ENCODE data around the gene EFCAB8. TPM values are rescaled to one million over a fixed set of nuclear protein-coding genes. Genes with fewer than 3 reads are reported as not detected.

EFCAB8 gene
- total RNA-seq, 1 experiment from 2014 or later = not detected

DNA sequence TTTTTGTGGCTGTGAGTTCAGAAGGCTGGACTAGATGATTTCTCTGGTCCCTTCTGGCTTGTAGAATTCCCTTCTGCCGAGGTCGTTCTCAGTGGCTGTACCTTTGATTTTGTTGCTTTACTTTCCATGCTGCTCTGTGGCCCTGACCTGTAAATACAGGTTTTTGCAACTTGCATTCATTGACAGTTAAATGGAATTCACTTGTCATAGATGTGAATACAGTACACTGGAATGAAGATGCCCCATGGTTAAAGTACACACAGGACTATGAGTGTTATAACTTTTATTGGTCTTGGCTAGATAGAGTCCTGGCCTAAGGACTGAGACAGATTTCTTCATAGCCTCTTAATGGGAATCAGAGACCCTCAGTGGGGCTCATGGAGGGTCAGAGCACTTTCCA is 12.9 kb upstream of the EFCAB8 start:
- Histone ChIP-seq H3K27ac (no peak overlapping the region), H3K9me3 (ENCODE audit: insufficient read depth, low read depth) (no peaks in the 10 kb centered on the region), H3K36me3 (ENCODE audit: low read depth) (peaks cover 25% of the 10 kb centered on the region), H3K4me3 (no peak overlapping the region), H3K4me1 (replicated peaks; ENCODE audit: insufficient read depth) (no peaks in the 10 kb centered on the region), H3K79me2 (ENCODE audit: low read depth) (peaks cover 8% of the 10 kb centered on the region), H3F3A (ENCODE audit: insufficient read depth, low read depth) (no peaks in the 10 kb centered on the region), H2AFZ (no peak overlapping the region), H3K4me2 (no peak overlapping the region), H3K27me3 (ENCODE audit: insufficient read depth, low read depth) (no peaks in the 10 kb centered on the region), H4K20me1 (ENCODE audit: insufficient read depth) (peaks cover 40% of the 10 kb centered on the region), H3K9me2 (ENCODE audit: insufficient read depth) (no peaks in the 10 kb centered on the region)
- no TSS peak for BruUV-seq (replicated peaks)
- DNase-seq = no peak
- intact Hi-C loops (cut with micrococcal nuclease; ENCODE audit: unreplicated experiment) = no loop called here
- CTCF ChIA-PET = no interaction called here
- TF ChIP-seq CTCF (conservative IDR thresholded peaks at IDR 0.05) = no peak
- TF ChIP-seq EZH2 (IDR thresholded peaks at IDR 0.05; ENCODE audit: low read depth) = no peak
- POLR2A ChIA-PET (ENCODE audit: unreplicated experiment) = no interaction called here

GRCh38 chr20:32846852-32847251 is 11.9 kb upstream of the EFCAB8 start:
- DNase-seq = no peak
- Histone ChIP-seq H3K4me3 (no peak overlapping the region), H3K79me2 (ENCODE audit: low read depth) (peaks cover 8% of the 10 kb centered on the region), H3F3A (ENCODE audit: insufficient read depth, low read depth) (no peaks in the 10 kb centered on the region), H3K27me3 (ENCODE audit: insufficient read depth, low read depth) (no peaks in the 10 kb centered on the region), H3K27ac (no peak overlapping the region), H3K36me3 (ENCODE audit: low read depth) (peaks cover 22% of the 10 kb centered on the region), H4K20me1 (ENCODE audit: insufficient read depth) (peaks cover 36% of the 10 kb centered on the region), H3K9me3 (ENCODE audit: insufficient read depth, low read depth) (no peaks in the 10 kb centered on the region), H2AFZ (no peak overlapping the region), H3K9me2 (ENCODE audit: insufficient read depth) (no peaks in the 10 kb centered on the region), H3K4me1 (replicated peaks; ENCODE audit: insufficient read depth) (no peaks in the 10 kb centered on the region), H3K4me2 (no peak overlapping the region)
- no TSS peak for BruUV-seq (replicated peaks)
- no peak for TF ChIP-seq CTCF (conservative IDR thresholded peaks at IDR 0.05)
- no peak for TF ChIP-seq EZH2 (IDR thresholded peaks at IDR 0.05; ENCODE audit: low read depth)
- ChIA-PET CTCF (no interaction called here), POLR2A (ENCODE audit: unreplicated experiment) (no interaction called here)
- intact Hi-C loops (cut with micrococcal nuclease; ENCODE audit: unreplicated experiment) = no loop called here

- Histone ChIP-seq H3K9me2 (ENCODE audit: insufficient read depth) (no peaks in the 10 kb centered on the region), H2AFZ (no peak overlapping the region), H4K20me1 (ENCODE audit: insufficient read depth) (peaks cover 28% of the 10 kb centered on the region), H3K27ac (no peak overlapping the region), H3K9me3 (ENCODE audit: insufficient read depth, low read depth) (no peaks in the 10 kb centered on the region), H3K4me2 (no peak overlapping the region), H3K27me3 (ENCODE audit: insufficient read depth, low read depth) (no peaks in the 10 kb centered on the region), H3K79me2 (ENCODE audit: low read depth) (peaks cover 8% of the 10 kb centered on the region; the same call in 1 of the 2 replicates), H3K36me3 (ENCODE audit: low read depth) (peaks cover 22% of the 10 kb centered on the region), H3K4me3 (no peak overlapping the region), H3K4me1 (replicated peaks; ENCODE audit: insufficient read depth) (no peaks in the 10 kb centered on the region), H3F3A (ENCODE audit: insufficient read depth, low read depth) (no peaks in the 10 kb centered on the region)
- intact Hi-C loops (cut with micrococcal nuclease; ENCODE audit: unreplicated experiment) = no loop called here
- DNase-seq = no peak
- TF ChIP-seq CTCF (conservative IDR thresholded peaks at IDR 0.05) (no peak), EZH2 (IDR thresholded peaks at IDR 0.05; ENCODE audit: low read depth) (no peak)
- CTCF ChIA-PET = no interaction called here
- BruUV-seq (replicated peaks) = no TSS peak
- POLR2A ChIA-PET (ENCODE audit: unreplicated experiment) = no interaction called here
These were observed 10.8 kb upstream of the EFCAB8 start for GRCh38 chr20:32847964-32848363.
